HFFc6 (cell line): Measurements from ENCODE around the gene PPP1R37. TPM values are rescaled to one million over a fixed set of nuclear protein-coding genes. Genes with fewer than 3 reads are reported as not detected.

Source experiments
- DNase-seq: peaks from one replicate; pipeline ENCODE4 v3.0.0-alpha.2; 2018
- H3K27ac Mint-ChIP-seq: 2 replicates; pipeline ENCODE4 v1.8.0; 2020; ENCODE audit warnings: mild to moderate bottlenecking, mixed read lengths
- H3K27me3 Mint-ChIP-seq: 2 replicates; pipeline ENCODE4 v1.8.0; 2021; ENCODE audit warnings: mild to moderate bottlenecking, moderate library complexity, mixed read lengths; ENCODE audit not compliant: insufficient read depth
- H3K36me3 Mint-ChIP-seq: 2 replicates; pipeline ENCODE4 v1.8.0; 2021; ENCODE audit warnings: low read depth, mixed read lengths
- H3K4me1 Mint-ChIP-seq: 2 replicates; pipeline ENCODE4 v1.8.0; 2020; ENCODE audit warnings: low read depth, mixed read lengths
- H3K4me3 Mint-ChIP-seq: 2 replicates; pipeline ENCODE4 v1.8.0; 2020; ENCODE audit warnings: mild to moderate bottlenecking, moderate library complexity, mixed read lengths
- H3K9me3 Mint-ChIP-seq: 2 replicates; pipeline ENCODE4 v1.8.0; 2020; ENCODE audit warnings: mild to moderate bottlenecking, mixed read lengths
- total RNA-seq, 6 experiments: library from RNA; stranded (reverse); fragmentation: NEBNext Ultra II Directional; extraction: Animal tissue kit (Norgen Biotek cat#: 25700); gene quantifications; 2 replicates in 1 of 6; 3 replicates in 5 of 6; pipeline ENCODE4 v1.2.3, GENCODE V29; 2021
- TF ChIP-seq, protein P1 (sequence below): fragments of 200-600 bp; sonication (generic); IDR thresholded peaks from 2 replicates; pipeline ENCODE4 v1.5.0; 2021; ENCODE audit warnings: antibody characterized with exemption, mild to moderate bottlenecking

PPP1R37 gene
- total RNA-seq, 6 experiments from 2014 or later = 20.4 to 27.4 (median 21.6) TPM

DNA sequence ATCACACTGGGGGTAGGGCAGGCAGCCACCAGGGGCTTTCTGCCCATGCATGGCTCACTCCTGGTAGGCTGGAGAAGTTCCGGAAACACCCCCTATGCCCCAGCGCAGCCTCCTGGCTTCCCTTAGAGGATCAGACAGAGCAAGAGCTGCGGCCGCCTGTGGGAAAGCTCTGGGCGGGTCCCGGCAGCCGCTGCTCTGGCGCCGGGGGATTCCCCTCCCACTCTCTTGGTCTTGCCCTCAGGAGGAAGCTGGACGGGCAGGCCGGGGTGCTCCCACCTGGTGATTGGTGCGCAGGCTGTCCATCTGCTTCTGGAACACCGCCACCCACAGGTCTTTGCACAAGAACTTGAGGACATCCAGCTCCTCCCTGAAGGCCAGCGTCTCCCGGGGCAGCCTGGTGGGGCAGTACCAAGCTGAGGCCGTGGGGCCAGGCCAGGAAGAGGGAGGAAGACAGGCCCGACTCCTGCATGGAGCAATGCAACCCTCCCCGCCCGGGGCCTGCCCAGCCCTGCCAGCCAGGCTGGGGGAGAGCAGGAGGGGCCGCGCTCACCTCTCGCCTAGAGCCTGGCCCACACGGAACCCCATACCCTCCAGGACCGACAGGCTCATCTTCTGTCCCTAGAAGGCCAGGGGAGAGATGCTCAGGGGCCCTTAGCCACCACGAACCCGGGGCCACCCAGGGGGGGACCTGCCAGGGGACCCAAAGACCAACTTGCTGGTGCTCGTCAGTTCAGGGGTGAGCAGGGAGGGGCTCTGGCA lies 71.8 kb downstream of the PPP1R37 start:
- no peak overlapping the region for H3K4me3 Mint-ChIP-seq

DNA sequence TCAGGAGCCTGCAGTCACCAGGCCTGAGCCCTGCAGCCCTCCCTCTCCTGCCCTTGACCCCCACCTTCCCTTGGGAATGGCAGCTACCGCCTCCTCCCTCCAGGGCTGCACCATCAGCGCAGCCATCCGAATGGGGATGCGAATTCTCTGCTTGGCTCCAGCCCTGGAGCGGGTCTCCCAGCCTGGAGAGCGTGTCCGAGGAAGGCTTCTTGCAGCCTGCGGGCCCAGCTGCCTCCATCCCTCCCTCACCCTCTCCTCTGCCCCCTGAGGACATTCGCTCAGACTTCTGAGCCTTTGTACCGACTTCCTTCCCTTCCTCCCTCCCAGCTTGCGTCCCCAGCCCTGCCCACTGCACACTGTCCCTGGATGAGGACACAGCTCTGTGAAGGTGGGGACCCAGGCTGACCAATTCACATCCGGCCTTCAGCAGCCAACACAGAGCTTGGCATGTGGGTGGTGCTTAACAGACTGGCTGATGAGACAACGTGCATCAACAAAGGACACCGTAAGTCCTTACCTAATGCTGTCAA lies 73.8 kb downstream of the PPP1R37 start:
- H3K27me3 Mint-ChIP-seq = peaks cover 9% of the 10 kb centered on the region
- H3K36me3 Mint-ChIP-seq = no peaks in the 10 kb centered on the region
- H3K4me1 Mint-ChIP-seq = peaks cover 8% of the 10 kb centered on the region
- TF ChIP-seq, protein P1, sequence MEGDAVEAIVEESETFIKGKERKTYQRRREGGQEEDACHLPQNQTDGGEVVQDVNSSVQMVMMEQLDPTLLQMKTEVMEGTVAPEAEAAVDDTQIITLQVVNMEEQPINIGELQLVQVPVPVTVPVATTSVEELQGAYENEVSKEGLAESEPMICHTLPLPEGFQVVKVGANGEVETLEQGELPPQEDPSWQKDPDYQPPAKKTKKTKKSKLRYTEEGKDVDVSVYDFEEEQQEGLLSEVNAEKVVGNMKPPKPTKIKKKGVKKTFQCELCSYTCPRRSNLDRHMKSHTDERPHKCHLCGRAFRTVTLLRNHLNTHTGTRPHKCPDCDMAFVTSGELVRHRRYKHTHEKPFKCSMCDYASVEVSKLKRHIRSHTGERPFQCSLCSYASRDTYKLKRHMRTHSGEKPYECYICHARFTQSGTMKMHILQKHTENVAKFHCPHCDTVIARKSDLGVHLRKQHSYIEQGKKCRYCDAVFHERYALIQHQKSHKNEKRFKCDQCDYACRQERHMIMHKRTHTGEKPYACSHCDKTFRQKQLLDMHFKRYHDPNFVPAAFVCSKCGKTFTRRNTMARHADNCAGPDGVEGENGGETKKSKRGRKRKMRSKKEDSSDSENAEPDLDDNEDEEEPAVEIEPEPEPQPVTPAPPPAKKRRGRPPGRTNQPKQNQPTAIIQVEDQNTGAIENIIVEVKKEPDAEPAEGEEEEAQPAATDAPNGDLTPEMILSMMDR = no peak
- H3K27ac Mint-ChIP-seq = no peak overlapping the region
- DNase-seq = no peak
- no peak overlapping the region for H3K4me3 Mint-ChIP-seq
- H3K9me3 Mint-ChIP-seq = no peaks in the 10 kb centered on the region

More for the DNA sequence above, 71.8 kb downstream of the PPP1R37 start:
- DNase-seq = peak; percentile 68
- Mint-ChIP-seq H3K27me3 (peaks cover 7% of the 10 kb centered on the region), H3K9me3 (no peaks in the 10 kb centered on the region), H3K27ac (no peak overlapping the region), H3K4me1 (no peaks in the 10 kb centered on the region), H3K36me3 (no peaks in the 10 kb centered on the region)
- TF ChIP-seq, protein P1 = peak; percentile 27; the same call in 1 of the 2 replicates

DNA sequence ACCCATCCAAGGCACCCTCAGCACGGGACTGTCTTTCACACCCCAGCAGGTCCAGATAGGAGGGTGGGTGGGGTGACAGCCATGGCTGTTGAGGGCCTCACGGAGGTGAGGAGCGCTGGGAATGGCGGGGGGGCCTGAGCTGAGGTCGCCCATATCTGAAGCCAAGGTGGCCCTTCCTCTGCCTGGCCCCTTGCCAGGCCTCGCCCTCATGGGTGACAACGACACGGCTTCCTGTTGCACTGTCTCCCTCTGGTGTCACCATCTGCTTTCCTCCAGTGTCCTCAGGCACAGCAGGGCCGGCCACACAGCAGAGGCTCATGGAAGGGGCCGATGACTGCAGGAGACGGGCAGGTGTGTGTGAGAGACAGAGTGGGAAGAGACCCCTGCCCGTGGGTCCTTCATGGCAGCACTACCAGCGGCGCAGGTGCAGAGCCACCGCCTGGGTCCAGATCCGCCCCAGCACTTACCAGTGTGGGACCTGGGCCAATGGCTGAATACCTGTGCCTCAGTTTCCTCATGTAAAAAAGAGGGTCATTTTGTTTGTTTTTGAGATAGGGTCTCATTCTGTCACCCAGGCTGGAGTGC lies 75.9 kb downstream of the PPP1R37 start:
- H3K4me3 Mint-ChIP-seq = no peak overlapping the region
- TF ChIP-seq, protein P1 = no peak
- no peaks in the 10 kb centered on the region for H3K9me3 Mint-ChIP-seq
- DNase-seq = no peak
- H3K4me1 Mint-ChIP-seq = peaks cover 12% of the 10 kb centered on the region
- peaks cover 9% of the 10 kb centered on the region for H3K27me3 Mint-ChIP-seq
- H3K36me3 Mint-ChIP-seq = no peaks in the 10 kb centered on the region
- no peak overlapping the region for H3K27ac Mint-ChIP-seq

DNA sequence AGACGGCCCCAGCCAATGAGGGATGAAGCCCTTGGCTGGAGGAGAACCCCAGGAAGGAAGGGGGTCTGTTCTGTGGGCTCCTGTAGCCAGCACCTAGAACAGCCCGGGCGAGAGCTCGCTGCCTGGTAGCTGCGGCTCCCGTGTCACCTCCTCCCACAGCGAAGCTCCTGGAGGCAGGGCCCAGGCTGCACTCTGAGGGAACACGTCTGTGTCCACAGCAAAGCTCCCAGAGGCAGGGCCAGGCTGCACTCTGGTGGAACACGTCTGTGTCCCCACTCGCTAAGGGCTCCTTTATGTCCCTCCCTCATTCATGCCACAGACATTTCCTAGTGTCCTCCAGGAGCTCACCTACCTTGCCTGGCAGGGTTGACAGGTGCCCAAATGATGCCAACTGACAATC lies 76.6 kb downstream of the PPP1R37 start:
- Mint-ChIP-seq H3K36me3 (no peaks in the 10 kb centered on the region), H3K27me3 (peaks cover 9% of the 10 kb centered on the region), H3K9me3 (no peaks in the 10 kb centered on the region), H3K4me3 (no peak overlapping the region), H3K27ac (no peak overlapping the region), H3K4me1 (peaks cover 16% of the 10 kb centered on the region)
- TF ChIP-seq, protein P1 = no peak
- no peak for DNase-seq

DNA sequence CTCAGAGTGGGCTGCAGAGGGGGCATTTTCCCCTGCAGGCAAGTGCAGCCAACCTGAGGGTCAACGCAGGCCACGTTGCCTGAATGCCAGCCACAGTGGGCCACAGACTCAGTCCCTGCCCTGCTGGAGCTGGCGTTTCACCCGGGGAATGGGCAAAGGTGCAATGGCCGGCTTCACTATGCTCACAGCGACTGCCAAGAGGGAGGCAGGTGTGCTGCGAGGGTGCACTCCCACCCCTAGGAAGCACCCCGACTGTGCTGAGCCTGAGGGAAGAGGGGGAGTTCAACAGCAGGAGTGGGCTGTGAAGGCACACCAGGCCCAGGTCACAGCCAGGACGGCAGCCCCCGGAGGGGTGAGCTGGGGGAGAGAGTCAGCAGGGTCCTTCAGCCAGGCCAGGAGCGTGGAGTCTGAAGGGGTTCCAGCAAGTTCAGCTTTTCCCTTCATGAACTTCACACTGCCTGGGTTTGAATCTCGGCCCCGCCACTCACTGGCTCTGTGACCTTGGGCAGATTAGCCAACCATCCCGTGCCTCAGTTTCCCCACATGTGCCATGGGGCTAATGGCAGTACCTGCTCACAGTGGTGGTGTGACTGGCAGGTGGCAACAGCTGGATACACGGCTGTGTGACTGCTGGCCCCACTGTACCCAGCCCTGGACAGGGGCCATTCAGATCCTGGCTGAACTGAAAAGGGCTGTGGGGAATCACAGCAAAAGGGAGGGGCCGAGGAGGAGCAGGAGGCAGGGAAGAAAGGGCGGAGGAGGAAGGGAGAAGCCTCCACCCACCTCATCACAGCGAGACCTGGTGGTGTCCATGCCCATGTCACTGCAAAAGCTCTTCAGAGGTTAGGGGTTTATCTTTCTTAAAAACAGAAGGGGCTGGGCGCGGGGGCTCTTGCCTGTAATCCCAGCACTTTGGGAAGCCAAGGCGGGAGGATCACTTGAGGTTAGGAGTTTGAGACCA lies 77.4 kb downstream of the PPP1R37 start:
- no peak overlapping the region for H3K4me3 Mint-ChIP-seq
- H3K27me3 Mint-ChIP-seq = peaks cover 9% of the 10 kb centered on the region
- H3K4me1 Mint-ChIP-seq = peaks cover 19% of the 10 kb centered on the region
- no peaks in the 10 kb centered on the region for H3K36me3 Mint-ChIP-seq
- TF ChIP-seq, protein P1 = no peak
- no peak overlapping the region for H3K27ac Mint-ChIP-seq
- H3K9me3 Mint-ChIP-seq = no peaks in the 10 kb centered on the region
- DNase-seq = no peak
